NCI-H2029 (cell line): ENCODE results near the gene TLR9.

Source experiments
- DNase-seq: peaks from one replicate; lab custom pipeline; 2025; lab: John Stamatoyannopoulos, UW

Gene TLR9

DNA sequence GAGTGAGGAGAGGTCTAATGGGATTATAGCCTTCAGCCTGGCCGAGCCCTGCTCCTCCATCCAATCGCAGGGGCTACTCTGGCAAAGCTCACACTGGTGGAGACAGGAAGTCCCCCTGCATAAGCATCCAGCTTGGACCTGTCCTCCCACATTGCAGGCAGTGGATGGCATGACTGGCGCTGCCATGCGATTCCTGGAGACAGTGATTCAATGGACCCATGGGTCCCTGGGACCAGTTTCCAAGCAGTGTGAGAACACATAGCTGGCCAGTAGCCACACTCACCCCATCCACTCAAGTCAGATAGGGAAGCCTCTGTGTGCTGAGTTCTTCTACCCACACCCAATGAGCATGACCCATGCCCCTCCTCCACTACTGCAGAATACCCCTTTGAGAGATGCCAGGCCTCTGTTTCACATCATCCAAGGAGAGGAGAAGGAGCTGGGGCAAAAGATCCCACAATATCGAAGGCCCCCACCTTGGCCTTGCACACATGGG lies 53.1 kb downstream of the TLR9 start:
- DNase-seq = no peak

DNA sequence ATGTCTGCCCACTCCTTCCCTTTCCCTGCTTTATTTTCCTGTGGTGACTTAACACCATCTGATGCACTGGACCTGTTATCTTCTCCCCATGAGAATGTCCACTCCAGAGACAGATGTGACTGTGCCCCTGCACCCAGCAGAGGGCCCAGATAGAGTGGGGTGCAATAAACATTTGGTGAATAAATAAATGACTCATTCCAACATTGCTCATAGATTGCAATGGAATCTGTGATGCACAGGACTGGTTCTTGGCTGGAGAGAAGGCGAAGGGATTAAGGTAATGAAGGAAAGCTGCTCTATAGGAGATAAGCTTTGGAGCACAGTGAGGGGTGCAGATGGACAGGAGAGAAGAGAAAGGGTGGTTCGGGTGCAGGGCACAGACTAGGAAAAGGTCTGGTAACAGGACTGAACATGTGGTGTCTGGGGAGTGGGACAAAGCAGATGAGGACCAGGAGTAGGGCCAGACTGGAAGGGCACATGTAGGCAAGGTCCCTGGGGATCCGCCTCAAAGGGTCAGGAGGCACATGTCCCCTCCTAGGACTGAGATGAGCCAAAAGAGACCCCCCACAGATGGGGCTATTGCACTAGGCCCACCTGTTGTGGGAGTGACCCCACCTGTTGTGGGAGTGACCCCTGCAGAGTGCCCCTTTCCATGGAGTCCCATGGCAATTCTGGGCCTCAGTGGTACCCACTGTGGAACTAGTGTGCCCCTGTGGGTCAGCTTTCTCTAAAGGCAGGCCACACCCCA lies 53.8 kb downstream of the TLR9 start:
- DNase-seq = no peak
